Posterior vena cava (tissue), 2 donors: ENCODE results near the gene CDK7. TPM values are rescaled to one million over a fixed set of nuclear protein-coding genes. Genes with fewer than 3 reads are reported as not detected.

Experiments used
- total RNA-seq, 2 donors: library from RNA; stranded (reverse); fragmentation: NEBNext Ultra II Directional; extraction: Animal tissue kit (Norgen Biotek cat#: 25700); gene quantifications; one replicate each; pipeline ENCODE4 v1.2.1, GENCODE V29; 2021
- donor health status: DM: yes; HTN: yes; CAD: no.
- donor health status: DM: yes; HTN: yes; CAD: no.

Gene CDK7
- total RNA-seq, 2 donors from 2014 or later, result 14.6 to 19.5 TPM

Other genes with a start within 250 kb of the CDK7 start
- gene SLC30A5, start 140.9 kb upstream of the CDK7 start, total RNA-seq, result 10 to 100 TPM; 43.7 to 47.3 TPM
- gene CCNB1, start 67.7 kb upstream of the CDK7 start, total RNA-seq, result 1 to 10 TPM; 2.4 to 2.7 TPM
- 1 to 10 TPM; 1.9 to 3.0 TPM for gene CENPH, start 45.3 kb upstream of the CDK7 start, total RNA-seq
- gene CCDC125, start 97.9 kb downstream of the CDK7 start, total RNA-seq, result 1 to 10 TPM; 3.6 to 5.8 TPM
- gene AK6, start 134.6 kb downstream of the CDK7 start, total RNA-seq, result 10 to 100 TPM; 31.9 to 36.1 TPM
- 10 to 100 TPM; 30.9 to 35.6 TPM for gene TAF9, start 134.6 kb downstream of the CDK7 start, total RNA-seq
- 10 to 100 TPM; 17.8 to 18.2 TPM for gene RAD17, start 134.9 kb downstream of the CDK7 start, total RNA-seq
- gene MARVELD2, start 180.2 kb downstream of the CDK7 start, total RNA-seq, result under 1 TPM; 0.56 to 1.00 TPM